HL-60 (cell line): ENCODE data around the gene MCCC2.

Experiments
- DNase-seq, 2 experiments: peaks; one replicate each; pipeline ENCODE4 v3.0.0-alpha.2; 2010 to 2020; ENCODE audit warnings: low read depth in 1 of 2, low spot score in 1 of 2
- H3K27ac ChIP-seq: fragments of 250-450 bp; sonication (Bioruptor Pico); replicated peaks from 2 replicates; pipeline ENCODE4 v1.5.1; 2020; ENCODE audit warnings: mild to moderate bottlenecking, moderate library complexity
- H3K27me3 ChIP-seq: fragments of 250-450 bp; sonication (Bioruptor Pico); 2 replicates; pipeline ENCODE4 v1.5.1; 2021; ENCODE audit warnings: mild to moderate bottlenecking, moderate library complexity; ENCODE audit not compliant: insufficient read depth, poor library complexity, severe bottlenecking
- H3K4me3 ChIP-seq: replicated peaks from 2 replicates; pipeline ENCODE4 v1.5.1; 2011; ENCODE audit warnings: mild to moderate bottlenecking, control low read depth, low read length; ENCODE audit not compliant: insufficient read depth
- GABPA ChIP-seq: IDR thresholded peaks from 2 replicates; pipeline ENCODE4 v1.6.1; 2012; ENCODE audit warnings: low read depth
- POLR2AphosphoS5 ChIP-seq: IDR thresholded peaks from 2 replicates; pipeline ENCODE4 v1.6.1; 2012; ENCODE audit warnings: low read depth
- REST ChIP-seq: IDR thresholded peaks from 2 replicates; pipeline ENCODE4 v1.6.1; 2012; ENCODE audit warnings: low read depth; ENCODE audit not compliant: insufficient replicate concordance
- SPI1 ChIP-seq: IDR thresholded peaks from 2 replicates; pipeline ENCODE4 v1.6.1; 2012; ENCODE audit warnings: low read depth, mild to moderate bottlenecking, borderline replicate concordance
- TF ChIP-seq, protein P1 (sequence below): IDR thresholded peaks from one replicate; pipeline ENCODE4 v1.5.1; 2011; ENCODE audit warnings: low read length, control low read depth, inconsistent platforms; ENCODE audit not compliant: insufficient read depth

Gene MCCC2

DNA sequence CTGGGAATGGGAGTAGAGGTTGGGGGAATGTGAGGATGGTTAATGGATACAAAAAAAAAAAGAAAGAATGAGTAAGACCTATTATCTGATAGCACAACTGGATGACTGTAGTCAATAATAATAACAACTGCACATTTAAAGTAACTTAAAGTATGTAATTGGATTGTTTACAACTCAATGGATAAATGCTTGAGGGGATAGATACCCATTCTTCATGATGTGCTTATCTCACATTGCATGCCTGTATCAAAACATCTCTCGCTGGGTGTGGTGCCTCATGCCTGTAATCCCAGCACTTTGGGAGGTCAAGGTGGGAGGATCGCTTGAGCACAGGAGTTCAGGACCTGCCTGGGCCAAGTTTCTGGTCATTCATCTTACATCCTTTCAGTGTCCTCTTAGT is 34.6 kb downstream of the MCCC2 start:
- TF ChIP-seq POLR2AphosphoS5 (no peak), SPI1 (no peak), GABPA (no peak), REST (no peak)
- TF ChIP-seq, protein P1, sequence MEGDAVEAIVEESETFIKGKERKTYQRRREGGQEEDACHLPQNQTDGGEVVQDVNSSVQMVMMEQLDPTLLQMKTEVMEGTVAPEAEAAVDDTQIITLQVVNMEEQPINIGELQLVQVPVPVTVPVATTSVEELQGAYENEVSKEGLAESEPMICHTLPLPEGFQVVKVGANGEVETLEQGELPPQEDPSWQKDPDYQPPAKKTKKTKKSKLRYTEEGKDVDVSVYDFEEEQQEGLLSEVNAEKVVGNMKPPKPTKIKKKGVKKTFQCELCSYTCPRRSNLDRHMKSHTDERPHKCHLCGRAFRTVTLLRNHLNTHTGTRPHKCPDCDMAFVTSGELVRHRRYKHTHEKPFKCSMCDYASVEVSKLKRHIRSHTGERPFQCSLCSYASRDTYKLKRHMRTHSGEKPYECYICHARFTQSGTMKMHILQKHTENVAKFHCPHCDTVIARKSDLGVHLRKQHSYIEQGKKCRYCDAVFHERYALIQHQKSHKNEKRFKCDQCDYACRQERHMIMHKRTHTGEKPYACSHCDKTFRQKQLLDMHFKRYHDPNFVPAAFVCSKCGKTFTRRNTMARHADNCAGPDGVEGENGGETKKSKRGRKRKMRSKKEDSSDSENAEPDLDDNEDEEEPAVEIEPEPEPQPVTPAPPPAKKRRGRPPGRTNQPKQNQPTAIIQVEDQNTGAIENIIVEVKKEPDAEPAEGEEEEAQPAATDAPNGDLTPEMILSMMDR: no peak
- DNase-seq: no peak
- no peaks in the 10 kb centered on the region for H3K27me3 ChIP-seq
- no peak overlapping the region for H3K27ac ChIP-seq
- no peak overlapping the region for H3K4me3 ChIP-seq

DNA sequence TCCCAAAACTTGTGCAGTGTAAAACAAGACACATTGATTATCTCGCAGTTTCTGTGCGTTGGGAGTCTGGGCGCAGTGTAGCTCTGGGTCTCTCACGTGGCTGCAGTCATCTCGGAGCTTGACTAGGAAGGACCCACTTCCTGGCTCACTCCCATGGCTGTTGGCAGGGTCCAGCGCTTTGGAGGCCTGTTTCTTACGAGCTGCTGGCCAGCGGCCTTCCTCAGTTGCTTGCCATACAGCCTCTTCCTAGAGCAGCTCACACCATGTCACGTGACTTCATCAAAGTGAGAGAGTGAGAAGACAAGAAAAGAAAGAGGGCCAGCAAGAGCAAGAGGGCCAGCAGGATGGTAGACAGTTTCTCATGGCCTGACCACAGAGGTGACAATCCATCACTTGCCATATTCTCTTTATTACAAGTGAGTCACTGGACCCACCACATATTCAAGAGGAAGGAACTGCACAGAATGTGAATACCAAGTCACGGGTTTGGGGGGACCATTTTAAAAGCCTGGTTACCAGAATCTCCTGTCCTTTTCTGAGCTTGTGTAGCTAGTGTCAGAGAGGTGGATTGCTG is 36.2 kb downstream of the MCCC2 start:
- no peak overlapping the region for H3K27ac ChIP-seq
- no peaks in the 10 kb centered on the region for H3K27me3 ChIP-seq
- DNase-seq: no peak
- no peak overlapping the region for H3K4me3 ChIP-seq
- TF ChIP-seq, protein P1: no peak
- no peak for TF ChIP-seq REST

DNA sequence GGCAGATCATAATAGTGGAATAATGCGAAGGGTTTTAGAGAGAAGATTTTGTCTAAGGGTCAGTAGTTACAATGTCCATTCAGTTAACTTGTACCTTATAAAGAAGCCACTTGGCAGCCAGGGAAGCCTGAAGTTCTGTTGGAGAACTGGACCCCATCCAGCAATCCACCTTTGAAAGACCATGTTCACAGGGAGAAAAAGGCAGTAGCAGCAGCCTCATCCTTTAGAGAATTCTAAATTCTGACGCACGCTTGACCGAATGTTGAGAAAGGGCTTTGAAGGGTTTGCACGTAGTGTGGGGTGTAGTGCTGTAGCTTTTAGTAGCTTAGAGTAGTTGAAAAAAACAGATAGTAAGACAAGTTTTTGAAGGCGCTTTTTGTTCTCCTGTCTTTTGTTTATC is 42.8 kb downstream of the MCCC2 start:
- H3K27me3 ChIP-seq: no peaks in the 10 kb centered on the region
- TF ChIP-seq POLR2AphosphoS5 (no peak), SPI1 (no peak), REST (no peak), GABPA (no peak)
- TF ChIP-seq, protein P1: no peak
- no peak for DNase-seq
- no peak overlapping the region for H3K27ac ChIP-seq
- H3K4me3 ChIP-seq: no peak overlapping the region
